Measurements from ENCODE around the gene DCTD. TPM values are rescaled to one million over a fixed set of nuclear protein-coding genes. Genes with fewer than 3 reads are reported as not detected.

The DCTD gene
- total RNA-seq, 1 donor, result 91.2 TPM

- TF ChIP-seq CTCF (IDR thresholded peaks at IDR 0.05; ENCODE audit: insufficient read depth, low read length), result no peak
- no peak for DNase-seq (ENCODE audit: low read depth)
- no peak overlapping the region for H3K4me3 ChIP-seq (ENCODE audit: low read depth, low read length)
These were observed 45.6 kb downstream of the DCTD start for GRCh38 chr4:182871616-182872015.

- TF ChIP-seq CTCF (IDR thresholded peaks at IDR 0.05; ENCODE audit: insufficient read depth, low read length), result no peak
- H3K4me3 ChIP-seq (ENCODE audit: low read depth, low read length), result no peak overlapping the region
- DNase-seq (ENCODE audit: low read depth), result no peak
These were observed 47.5 kb downstream of the DCTD start for GRCh38 chr4:182869697-182870096.

- TF ChIP-seq CTCF (IDR thresholded peaks at IDR 0.05; ENCODE audit: insufficient read depth, low read length), result no peak
- no peak for DNase-seq (ENCODE audit: low read depth)
These were observed 50.4 kb downstream of the DCTD start for GRCh38 chr4:182866746-182867145.

GRCh38 chr4:182863501-182863900, 53.7 kb downstream of the DCTD start:
- TF ChIP-seq CTCF (IDR thresholded peaks at IDR 0.05; ENCODE audit: insufficient read depth, low read length), result no peak
- DNase-seq (ENCODE audit: low read depth), result no peak
- no peak overlapping the region for H3K4me3 ChIP-seq (ENCODE audit: low read depth, low read length)

More at GRCh38 chr4:182866746-182867145, 50.4 kb downstream of the DCTD start:
- H3K4me3 ChIP-seq (ENCODE audit: low read depth, low read length), result no peak overlapping the region

- no peak overlapping the region for H3K4me3 ChIP-seq (ENCODE audit: low read depth, low read length)
- no peak for DNase-seq (ENCODE audit: low read depth)
- TF ChIP-seq CTCF (IDR thresholded peaks at IDR 0.05; ENCODE audit: insufficient read depth, low read length), result no peak
These were observed 54.3 kb downstream of the DCTD start for GRCh38 chr4:182862921-182863320.

GRCh38 chr4:182862141-182862875, 54.9 kb downstream of the DCTD start:
- DNase-seq (ENCODE audit: low read depth), result no peak
- no peak overlapping the region for H3K4me3 ChIP-seq (ENCODE audit: low read depth, low read length)
- no peak for TF ChIP-seq CTCF (IDR thresholded peaks at IDR 0.05; ENCODE audit: insufficient read depth, low read length)

- H3K4me3 ChIP-seq (ENCODE audit: low read depth, low read length), result no peak overlapping the region
- DNase-seq (ENCODE audit: low read depth), result no peak
- no peak for TF ChIP-seq CTCF (IDR thresholded peaks at IDR 0.05; ENCODE audit: insufficient read depth, low read length)
These were observed 55.8 kb downstream of the DCTD start for GRCh38 chr4:182861346-182861745.

All from fibroblast of the aortic adventitia (primary cell).